ENCODE results near the gene CFAP54.

CFAP54 gene

DNA sequence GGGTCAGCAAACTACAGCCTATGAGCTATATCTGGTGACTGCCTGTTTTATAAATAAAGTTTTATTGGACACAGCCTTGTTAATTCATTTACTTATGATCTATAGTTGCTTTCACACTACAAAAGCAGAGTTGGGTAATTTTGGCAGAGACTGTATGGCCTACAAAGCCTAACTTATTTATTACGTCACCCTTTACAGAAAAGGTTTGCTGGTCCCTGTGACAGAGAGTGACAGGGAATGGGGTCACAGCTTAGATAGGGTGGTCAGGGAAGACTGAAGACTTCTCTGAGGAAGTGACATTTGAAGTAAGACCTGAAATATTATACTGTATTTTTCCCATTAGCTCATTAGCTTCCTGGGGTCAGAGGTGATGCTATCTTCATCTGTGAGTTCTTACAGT, 342.0 kb downstream of the CFAP54 start:
- DNase-seq, result no peak

DNA sequence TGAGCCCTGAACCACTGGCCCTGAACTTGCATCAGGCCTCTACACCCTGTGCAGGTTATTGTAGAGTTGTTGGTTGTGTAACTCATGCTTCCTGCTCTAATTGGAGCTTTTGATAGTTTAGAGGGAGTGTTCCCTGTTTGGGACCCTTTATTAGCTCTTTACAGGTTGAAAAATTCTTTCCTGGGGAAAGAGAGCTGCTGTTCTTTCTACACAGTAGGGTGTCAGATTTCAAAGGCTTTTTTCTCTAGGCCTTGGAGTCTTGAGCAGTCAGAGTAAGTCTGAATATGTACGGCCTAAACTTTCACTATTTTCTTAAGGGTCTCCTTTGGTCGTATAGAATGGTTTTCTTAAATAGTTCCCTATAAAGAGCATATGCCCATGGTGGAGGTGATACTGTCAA, 356.9 kb downstream of the CFAP54 start:
- DNase-seq, result no peak

DNA sequence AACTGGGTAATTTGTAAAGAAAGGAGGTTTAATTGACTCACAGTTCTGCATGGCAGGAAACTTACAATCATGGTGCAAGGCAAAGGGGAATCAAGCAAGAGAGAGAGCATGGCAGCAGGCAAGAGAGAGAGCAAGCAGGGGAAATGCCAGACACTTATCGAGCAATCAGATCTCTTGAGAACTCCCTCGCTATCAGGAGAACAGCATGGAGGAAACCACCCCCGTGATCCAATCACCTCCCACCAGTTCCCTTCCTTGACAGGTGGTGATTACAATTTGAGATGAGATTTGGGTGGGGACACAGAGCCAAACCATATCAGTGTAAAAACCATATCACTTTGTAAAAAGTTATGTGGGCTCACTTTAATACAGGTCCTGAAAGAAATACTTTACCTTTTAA, 361.3 kb downstream of the CFAP54 start:
- DNase-seq, result no peak

DNA sequence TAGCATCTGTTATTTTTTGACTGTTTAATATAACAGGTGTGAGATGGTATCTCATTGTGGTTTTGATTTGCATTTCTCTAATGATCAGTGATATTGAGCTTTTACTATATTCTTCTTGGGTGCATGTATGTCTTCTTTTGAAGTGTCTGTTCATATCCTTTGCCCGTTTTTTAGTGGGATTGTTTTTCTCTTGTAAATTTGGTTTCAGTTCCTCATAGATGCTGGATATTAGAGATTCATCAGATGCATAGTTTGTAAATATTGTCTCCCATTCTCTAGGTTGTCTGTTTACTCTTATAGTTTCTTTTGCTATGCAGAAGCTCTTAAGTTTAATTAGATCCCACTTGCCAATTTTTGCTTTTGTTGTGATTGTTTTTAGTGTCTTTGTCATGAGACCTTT, 368.8 kb downstream of the CFAP54 start:
- no peak for DNase-seq

DNA sequence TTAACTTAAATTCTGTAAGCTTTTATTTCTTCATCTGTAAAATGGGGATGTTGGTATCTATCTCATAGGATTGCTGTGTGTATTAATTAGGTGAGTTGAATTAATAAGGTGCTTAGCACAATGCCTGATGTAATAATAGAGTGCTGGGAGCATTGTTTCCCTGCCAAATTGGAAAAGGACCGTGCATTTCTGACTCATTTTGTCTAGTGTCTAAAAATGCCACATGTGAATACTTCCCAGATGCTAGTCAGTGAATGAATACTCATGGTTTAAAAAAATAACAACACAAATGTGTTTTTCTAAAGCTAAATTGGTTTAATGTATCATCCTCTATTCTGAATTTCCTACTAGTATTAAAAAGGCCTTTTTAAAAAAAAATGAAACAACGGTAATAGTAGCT, 372.3 kb downstream of the CFAP54 start:
- no peak for DNase-seq

DNA sequence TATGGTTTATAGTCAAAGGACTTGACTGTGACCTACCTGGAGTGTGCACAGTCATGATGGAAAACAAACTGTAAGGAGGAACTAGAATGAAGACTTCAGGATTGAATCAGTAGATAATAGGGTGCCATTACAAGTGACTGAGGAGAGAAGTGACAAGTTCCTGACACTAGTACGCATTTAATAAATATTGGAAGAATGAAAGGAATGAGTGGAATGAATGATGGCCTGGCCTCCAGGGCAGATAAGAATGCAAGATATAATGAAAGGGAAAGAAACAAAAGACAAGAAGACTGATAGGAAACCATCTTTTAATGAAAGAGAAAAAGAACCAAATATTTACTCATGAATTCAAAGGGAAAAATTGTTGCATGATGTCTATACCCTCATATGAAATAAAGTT, 372.9 kb downstream of the CFAP54 start:
- no peak for DNase-seq

DNA sequence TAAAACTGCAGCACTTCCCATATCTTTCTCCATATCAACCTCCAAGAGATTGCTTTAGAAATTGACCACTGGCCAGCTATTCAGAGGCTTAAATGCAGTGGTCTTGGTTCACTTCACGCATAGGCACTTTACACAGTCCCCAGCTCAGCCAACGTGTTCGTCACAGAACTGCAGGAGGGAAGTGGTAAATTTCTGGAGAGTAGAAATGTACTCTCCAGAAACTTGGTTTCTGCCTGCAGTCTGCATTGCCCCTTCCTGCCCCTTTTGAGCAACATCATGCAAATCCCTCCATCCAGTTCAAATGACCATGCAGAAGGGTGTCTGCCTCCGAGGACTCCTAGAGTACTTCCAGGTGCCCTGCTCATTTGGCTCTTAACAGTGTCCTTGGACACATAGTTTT, 375.0 kb downstream of the CFAP54 start:
- no peak for DNase-seq

DNA sequence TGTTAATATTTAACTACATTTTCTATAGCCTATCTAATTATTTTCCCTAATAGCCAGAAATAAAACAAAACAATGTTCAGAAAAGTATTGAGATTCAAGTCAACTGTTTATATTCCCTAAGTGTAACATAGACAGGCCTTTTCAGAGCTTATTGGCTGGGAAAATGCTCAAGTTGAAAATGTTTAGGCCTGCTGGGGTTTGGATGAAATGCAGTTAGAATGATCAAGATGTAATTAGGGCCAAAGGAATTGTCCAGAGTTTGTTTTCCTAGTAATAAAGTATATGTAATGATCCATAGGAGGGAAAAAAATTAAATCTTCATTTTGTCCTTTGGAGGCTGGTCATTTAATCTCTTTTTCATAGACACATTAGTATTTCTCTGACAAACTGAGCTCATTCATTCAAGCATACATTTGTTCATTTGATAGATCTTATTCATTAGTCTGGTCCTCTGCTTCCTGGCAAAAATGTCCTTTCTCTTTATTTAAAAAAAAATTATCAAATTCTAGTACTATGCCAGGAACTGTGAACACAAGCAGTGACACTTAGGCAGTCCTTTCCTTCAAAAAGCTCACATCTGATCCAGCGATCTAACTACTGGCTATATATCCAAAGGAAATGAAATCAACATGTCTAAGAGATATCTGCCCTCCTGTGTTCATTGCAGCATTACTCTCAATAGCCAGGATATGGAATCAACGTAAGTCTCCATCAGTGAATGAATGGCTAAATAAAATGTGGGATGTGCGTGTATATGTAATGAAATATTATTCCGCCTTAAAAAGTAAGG, 377.6 kb downstream of the CFAP54 start:
- DNase-seq, result no peak

DNA sequence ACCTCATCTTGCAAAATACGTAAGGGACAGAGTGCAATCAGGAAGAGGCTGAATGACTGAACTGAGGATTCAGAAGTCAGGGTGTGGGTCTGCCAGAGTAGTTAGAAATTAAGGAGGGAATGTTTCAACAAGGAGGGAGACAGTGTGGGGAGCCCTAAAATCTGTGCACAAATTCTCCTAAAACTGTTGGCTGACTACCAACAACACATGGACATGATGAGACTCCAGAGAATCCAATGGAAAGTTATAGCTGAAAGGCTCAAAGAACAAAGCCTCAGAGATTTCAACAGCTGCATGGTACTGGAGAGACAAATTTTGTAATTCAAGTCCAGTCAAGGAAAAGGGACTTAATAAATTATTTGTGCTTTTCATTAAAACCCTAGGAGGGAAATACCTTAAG, 381.6 kb downstream of the CFAP54 start:
- DNase-seq, result no peak

DNA sequence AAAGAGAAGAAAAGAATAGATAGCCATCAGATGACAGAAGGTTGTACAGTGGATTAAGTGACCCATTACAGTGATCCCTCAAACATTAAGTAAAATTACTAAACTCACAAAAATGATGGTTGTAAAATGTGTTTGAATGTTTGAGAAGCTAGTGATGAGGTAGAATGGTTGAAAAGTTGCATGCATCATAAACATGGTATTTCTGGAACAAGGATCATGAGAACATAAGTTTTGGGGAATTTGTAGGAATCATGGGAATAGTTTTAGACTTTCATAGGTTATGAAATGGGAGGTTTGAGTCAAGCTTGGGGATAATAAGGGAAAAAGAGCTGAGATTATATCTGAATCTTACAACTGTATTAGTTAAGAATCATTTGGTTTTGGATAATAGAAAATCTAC, 383.6 kb downstream of the CFAP54 start:
- no peak for DNase-seq

DNA sequence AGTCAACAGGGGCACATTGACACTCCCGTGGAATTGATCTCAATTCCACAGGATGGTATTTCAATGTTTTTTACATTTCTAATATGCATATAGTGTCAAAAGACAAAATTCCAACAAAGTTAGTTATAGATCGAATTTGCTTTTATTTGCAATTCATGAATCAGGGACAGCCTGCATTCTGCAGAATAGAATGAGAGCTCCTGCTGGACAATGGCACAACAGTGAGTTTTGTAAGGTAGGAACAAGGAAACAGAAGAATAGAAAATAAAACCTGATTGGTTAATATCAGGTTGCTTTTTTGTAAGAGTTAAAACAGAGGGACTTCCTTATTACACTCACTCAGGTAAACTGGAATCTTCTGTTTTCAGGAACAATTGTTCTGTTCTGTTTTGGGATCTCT, 384.8 kb downstream of the CFAP54 start:
- no peak for DNase-seq

DNA sequence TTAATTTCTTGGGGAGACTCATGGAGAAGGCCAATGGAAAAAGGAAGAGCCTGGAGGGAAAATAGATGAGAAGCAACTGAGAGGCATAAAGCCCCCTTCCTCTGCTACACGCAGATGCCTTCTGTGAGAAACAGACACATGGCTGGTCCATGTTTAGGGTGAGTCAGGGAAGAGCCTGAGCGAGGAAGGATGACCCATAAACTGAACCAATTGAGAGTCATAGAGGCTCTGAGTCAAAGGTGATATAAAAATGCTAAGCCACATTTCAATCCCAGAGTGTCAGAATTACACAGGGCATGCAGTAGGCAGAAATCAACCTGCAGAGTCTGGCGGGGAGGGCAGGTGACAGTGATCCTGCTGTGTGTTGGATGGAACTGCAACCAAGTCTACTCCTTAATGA, 387.6 kb downstream of the CFAP54 start:
- no peak for DNase-seq

DNA sequence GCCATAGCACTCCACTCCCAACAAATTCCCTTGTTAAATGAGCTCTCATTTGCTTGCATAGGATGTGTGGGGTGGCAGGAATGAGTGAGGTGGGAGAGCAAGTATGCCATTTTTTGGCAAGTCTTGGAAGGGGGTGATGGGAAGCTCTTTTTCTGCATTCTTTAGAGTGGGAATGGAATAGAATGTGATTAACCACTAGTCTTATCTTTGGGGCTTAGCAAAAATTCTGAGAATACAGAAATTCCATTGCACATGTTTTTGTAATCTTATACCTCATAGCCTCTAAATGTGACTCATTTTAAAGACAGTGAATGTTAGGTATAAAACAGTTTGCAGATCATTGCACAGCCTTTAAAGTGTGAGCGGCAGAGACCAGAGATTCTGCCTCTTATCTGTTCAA, 389.3 kb downstream of the CFAP54 start:
- DNase-seq, result no peak

DNA sequence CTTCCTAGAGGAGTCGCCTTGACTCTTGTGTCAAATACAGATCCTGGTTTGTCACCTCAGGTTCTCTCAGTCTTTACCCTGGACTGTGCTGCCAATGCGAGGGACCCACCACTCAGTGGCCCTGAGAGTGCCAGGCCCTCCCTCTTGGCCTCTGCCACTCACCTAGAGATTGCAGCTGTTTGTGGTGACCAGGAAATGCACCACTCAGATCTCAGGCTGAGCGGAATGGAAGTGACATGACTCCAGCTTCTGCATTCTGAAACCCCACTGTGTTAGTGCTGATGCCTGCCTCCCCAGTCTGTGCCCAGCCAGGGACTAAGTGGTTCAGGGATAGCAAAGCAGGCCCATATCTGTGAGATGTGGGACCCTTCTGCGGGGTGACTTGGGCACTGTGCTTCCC, 389.9 kb downstream of the CFAP54 start:
- no peak for DNase-seq

DNA sequence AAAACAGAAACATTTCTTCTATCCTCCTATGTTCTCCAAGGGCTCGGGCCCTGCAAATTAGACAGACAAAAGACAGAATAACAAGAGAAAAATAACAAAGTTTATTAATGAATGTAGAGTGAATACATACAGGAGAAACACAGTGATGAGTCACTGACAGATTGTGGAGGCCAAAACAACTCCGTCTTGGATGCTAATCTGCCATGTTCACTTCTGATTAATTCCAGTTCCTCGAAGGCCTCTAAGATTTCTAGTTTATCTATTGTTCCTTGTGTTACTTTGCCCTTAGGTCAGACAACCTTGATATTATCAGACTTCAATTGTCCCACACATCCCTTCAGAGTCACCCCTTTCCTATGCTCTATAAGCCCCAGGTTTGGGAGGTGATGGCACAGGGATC, 390.8 kb downstream of the CFAP54 start:
- no peak for DNase-seq

DNA sequence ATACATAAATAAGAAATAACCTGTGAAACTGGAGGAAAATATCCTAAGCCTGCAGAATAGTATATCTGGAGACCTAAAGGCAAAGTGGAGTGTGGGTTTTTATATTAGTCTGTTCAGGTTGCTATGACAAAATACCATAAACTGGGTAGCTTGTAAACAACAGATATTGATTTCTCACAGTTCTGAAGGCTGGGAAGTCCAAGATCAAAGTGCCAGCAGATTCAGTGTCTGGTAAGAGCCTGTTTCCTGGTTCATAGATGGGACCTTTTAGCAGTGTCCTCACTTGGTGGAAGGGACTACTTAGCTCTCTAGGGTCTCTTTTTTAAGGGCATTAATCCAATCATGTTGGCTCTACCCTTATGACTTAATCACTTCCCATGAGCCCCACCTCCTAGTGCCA, 392.2 kb downstream of the CFAP54 start:
- no peak for DNase-seq

DNA sequence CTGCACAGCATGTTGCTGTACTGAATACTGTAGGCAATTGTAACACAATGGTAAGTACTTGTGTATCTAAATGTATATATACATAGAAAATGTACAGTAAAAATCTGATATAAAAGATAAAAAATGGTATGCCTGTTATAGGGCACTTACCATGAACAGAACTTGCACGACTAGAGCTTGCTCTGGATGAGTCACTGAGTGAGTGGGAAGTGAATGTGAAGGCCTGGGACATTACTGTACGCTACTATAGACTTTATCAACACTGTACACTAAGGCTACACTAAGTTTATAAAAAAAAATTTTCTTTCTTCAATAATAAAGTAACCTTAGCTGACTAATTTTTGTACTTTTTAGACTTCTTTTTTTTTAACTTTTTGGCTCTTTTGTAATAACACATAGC, 393.5 kb downstream of the CFAP54 start:
- DNase-seq, result no peak

DNA sequence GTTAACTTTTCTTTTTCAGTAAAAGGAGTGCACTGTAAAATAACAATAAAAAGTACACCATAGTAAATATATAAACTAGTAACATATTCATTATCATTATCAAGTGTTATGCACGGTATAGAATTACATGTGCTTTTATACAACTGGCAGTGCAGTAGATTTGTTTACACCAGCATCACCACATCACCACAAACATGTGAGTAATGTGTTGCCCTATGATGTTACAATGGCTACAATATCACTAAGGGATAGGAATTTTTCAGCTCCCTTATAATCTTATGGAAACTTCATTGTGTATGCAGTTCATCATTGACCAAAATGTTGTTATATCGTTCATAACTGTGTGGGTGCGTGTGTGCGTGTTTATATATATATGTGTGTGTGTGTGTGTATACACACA, 394.2 kb downstream of the CFAP54 start:
- no peak for DNase-seq

DNA sequence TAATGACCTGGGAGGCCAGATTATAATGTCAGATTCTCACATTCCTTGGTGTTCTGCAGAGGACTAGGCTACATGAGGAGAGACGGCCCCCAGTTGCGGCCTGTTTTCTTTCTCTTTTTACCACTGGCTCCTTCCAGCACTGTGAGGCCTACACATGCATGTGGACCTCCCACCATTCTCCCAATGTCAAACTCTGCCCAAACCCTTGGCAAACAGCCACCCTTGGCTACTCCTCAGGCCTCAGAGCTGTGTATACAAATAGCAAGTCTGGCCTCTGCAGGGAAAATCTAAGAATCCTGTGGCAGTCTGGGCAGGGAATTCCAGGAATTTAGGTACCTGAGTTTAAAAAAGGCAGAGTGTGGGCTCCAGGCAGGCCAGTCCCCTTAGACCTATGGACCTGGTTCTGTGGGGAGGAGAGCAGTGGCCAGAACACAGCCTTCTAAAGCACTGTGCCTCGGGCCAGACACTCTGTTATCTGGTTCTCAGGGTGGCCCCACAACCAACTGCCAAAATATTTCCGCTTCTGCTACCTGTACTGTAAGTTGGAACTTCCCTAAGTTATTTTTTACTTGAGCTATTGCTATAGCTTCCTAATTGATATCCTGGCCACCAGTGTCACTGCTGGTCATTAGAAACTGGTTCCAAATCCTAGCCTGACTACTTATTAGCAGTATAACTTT, 397.8 kb downstream of the CFAP54 start:
- DNase-seq, result no peak

DNA sequence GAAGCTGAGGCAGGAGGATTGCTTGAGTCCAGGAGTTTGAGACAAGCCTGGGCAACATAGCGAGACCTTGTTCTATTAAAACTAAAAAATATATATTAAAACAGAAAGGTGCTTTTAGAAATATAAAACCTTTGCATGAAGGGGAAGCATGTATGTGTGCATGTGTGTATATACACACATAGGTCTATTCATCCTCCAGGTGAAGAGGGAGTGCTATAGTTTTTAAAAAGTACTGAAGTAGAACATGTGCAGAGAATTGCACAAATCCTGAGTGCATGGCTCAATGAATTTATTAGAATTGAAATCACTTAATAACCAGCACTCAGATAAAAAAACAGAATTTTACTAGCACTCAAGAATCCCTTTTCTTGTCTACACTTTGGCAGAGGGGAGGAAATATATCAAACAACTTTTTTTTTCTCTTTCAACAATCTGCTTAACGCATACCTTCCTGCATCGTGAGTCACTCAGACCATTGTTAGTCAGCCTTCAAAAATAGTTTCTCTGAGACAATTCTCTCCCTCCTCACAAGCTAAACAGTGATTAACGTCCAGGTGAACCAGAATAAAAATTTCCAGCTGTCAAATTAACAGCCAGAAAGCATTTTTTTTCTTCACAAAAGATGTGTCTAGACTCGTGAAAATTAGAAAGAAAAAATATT, 400.0 kb downstream of the CFAP54 start:
- DNase-seq, result no peak

DNA sequence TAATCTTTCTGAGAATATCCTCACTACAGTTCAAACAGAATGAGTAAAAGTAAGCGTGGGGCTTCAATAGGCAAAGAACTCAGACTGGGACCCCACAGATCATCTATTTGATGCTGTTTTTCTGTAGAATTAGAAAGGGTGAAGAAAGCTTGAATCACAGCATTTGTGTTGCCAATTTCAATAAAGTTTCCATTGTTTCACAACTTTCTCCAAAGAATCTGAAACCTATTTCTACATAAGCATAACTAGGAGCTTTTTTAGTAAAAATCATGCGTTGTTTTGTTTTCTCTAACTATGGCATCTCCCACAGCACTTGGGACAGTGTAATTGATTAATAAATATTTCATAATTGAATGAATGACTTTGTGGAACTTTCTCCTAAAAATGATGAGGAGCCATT, 401.0 kb downstream of the CFAP54 start:
- no peak for DNase-seq

DNA sequence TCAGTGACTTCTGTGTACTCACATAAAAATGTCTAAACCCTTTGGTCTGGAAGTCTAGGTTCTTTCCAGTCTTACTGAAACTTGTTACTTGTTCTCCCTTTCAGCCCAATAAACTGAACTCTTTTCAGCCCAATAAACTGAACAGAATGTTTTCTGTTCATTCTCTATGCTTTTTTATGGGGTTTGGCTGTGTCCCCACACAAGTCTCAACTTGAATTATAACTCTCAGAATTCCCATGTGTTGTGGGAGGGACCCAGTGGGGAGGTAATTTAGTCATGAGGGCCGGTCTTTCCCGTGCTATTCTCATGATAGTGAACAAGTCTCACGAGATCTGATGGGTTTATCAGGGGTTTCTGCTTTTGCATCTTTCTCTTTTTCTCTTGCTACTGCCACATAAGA, 402.7 kb downstream of the CFAP54 start:
- no peak for DNase-seq

DNA sequence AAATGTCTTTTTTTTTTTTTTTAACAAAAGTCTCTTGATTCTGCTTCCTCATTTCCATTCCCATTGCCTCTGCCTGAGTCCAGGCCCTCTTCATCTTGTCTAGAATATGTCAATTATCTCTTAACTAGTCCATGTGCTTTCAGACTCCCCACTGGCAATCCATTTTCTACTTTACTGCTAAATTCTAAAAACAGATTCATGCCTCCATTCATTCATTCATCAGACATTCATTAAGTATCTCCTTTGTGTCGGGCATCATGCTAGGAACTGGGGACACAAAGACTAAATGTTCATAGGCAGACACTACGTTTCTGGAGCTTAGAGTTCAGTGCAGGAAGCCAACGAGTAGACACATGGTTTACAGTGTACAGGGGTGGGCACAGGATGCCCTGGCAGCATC, 408.0 kb downstream of the CFAP54 start:
- DNase-seq, result no peak

DNA sequence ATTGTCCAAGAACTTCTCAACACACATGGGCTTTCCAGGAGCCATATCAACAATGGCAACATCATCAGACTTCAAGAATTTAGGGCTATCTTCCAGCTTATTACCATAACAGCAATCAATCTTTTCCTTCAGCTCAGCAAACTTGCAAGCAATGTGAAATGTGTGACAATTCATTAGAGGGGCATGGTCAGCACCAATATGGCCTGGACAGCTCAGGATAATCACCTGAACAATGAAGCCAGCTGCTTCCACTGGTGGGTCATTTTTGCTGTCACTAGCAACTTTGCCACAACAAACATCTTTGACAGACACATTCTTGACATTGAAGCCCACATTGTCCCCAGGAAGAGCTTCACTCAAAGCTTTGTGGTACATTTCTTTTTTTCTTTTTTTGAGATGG, 411.8 kb downstream of the CFAP54 start:
- no peak for DNase-seq
